ENCODE measurements around the gene LRRC14B. TPM values are rescaled to one million over a fixed set of nuclear protein-coding genes. Genes with fewer than 3 reads are reported as not detected.

The LRRC14B gene
- total RNA-seq, 6 experiments from 2014 or later, result not detected

GRCh38 chr5:161803-162110, 29.5 kb upstream of the LRRC14B start:
- H3K27ac ChIP-seq, result no peak overlapping the region
- ATAC-seq (no peak), DNase-seq (peak in 2 of 3 donors; percentile 37 to 46)
- WGBS (ENCODE audit: insufficient coverage, low coverage, low lambda C conversion rate, missing lambda C conversion rate), result 94% methylated on average over 10 of the region's 17 CpGs
- no peaks in the 10 kb centered on the region for H3K27me3 ChIP-seq
- no peaks in the 10 kb centered on the region for H3K9me3 ChIP-seq
- H3K4me3 ChIP-seq, result no peak overlapping the region
- H3K36me3 ChIP-seq, result no peaks in the 10 kb centered on the region
- intact Hi-C loops (cut with DNase I), result no loop called here
- no peak for TF ChIP-seq POLR2A (IDR thresholded peaks at IDR 0.05)
- TF ChIP-seq, protein P1, sequence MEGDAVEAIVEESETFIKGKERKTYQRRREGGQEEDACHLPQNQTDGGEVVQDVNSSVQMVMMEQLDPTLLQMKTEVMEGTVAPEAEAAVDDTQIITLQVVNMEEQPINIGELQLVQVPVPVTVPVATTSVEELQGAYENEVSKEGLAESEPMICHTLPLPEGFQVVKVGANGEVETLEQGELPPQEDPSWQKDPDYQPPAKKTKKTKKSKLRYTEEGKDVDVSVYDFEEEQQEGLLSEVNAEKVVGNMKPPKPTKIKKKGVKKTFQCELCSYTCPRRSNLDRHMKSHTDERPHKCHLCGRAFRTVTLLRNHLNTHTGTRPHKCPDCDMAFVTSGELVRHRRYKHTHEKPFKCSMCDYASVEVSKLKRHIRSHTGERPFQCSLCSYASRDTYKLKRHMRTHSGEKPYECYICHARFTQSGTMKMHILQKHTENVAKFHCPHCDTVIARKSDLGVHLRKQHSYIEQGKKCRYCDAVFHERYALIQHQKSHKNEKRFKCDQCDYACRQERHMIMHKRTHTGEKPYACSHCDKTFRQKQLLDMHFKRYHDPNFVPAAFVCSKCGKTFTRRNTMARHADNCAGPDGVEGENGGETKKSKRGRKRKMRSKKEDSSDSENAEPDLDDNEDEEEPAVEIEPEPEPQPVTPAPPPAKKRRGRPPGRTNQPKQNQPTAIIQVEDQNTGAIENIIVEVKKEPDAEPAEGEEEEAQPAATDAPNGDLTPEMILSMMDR (IDR thresholded peaks at IDR 0.05), result no peak
- no peaks in the 10 kb centered on the region for H3K4me1 ChIP-seq

DNA sequence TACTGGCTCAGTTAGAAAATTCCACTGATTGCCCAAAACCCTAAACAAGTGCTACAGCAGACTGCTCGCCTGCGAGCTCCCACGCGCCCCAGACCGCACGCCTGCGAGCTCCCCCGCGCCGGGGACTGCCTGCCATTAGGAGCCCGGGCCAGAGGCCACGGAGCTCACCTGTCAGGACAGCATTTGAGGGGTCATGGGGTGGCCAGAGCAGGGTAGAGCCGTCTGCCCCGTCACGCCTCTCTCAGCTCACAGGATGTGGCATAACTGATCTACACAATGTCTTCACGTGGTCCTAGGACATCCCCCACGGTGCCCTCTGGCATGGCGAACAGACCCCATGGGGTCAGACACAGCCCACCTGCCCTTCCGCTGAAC, 29.1 kb upstream of the LRRC14B start:
- no peak for ATAC-seq
- intact Hi-C loops (cut with DNase I), result no loop called here
- H3K9me3 ChIP-seq, result no peaks in the 10 kb centered on the region
- H3K27ac ChIP-seq, result no peak overlapping the region
- DNase-seq, result peak in 2 of 3 donors; percentile 33 to 42
- H3K27me3 ChIP-seq, result no peaks in the 10 kb centered on the region
- TF ChIP-seq POLR2A (IDR thresholded peaks at IDR 0.05), result no peak
- TF ChIP-seq, protein P1 (IDR thresholded peaks at IDR 0.05), result no peak
- WGBS (ENCODE audit: insufficient coverage, low coverage, low lambda C conversion rate, missing lambda C conversion rate), result 84% methylated on average over 5 of the region's 19 CpGs
- no peak overlapping the region for H3K4me3 ChIP-seq
- H3K4me1 ChIP-seq, result no peaks in the 10 kb centered on the region
- no peaks in the 10 kb centered on the region for H3K36me3 ChIP-seq

DNA sequence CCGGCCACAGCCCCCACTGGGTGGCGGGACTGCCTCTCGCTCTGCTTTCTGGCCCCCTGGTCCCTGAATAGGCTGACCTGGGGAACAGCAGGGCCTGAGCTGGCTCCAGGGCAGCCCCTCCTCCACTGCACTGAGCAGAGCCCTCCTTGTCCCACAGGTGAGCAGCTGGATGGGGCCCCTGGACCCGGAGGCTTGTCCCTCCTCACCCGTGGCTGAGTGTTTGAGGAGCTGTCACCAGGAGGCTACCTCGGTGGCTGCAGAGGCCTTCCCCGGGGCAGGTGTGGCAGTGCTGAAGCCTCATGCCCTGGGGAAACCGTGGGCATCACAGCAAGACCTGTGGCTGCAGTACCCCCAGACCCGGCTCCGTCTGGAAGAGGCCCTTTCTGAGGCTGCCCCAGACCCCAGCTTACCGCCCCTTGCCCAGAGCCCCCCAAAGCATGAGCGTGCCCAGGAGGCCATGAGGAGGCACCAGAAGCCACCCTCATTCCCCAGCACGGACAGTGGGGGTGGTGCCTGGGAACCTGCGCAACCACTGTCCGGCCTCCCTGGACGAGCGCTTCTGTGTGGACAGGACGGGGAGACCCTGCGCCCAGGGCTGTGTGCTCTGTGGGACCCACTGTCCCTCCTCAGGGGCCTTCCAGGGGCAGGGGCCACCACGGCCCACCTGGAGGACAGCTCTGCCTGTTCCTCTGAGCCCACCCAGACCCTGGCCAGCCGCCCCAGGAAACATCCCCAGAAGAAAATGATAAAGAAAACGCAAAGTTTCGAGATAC, 28.5 kb upstream of the LRRC14B start:
- no peak overlapping the region for H3K27ac ChIP-seq
- no peaks in the 10 kb centered on the region for H3K36me3 ChIP-seq
- no peak for TF ChIP-seq POLR2A (IDR thresholded peaks at IDR 0.05)
- TF ChIP-seq, protein P1 (IDR thresholded peaks at IDR 0.05), result no peak
- no peaks in the 10 kb centered on the region for H3K4me1 ChIP-seq
- ATAC-seq, result no peak
- no peaks in the 10 kb centered on the region for H3K27me3 ChIP-seq
- WGBS (ENCODE audit: insufficient coverage, low coverage, low lambda C conversion rate, missing lambda C conversion rate), result 20% methylated on average over 1 of the region's 23 CpGs
- H3K9me3 ChIP-seq, result no peaks in the 10 kb centered on the region
- H3K4me3 ChIP-seq, result no peak overlapping the region
- peak in 2 of 3 donors; percentile 32 to 42 for DNase-seq
- intact Hi-C loops (cut with DNase I), result no loop called here

- Histone ChIP-seq H3K4me3 (no peak overlapping the region), H3K4me1 (no peaks in the 10 kb centered on the region), H3K27ac (no peak overlapping the region), H3K36me3 (no peaks in the 10 kb centered on the region), H3K27me3 (no peaks in the 10 kb centered on the region), H3K9me3 (no peaks in the 10 kb centered on the region)
- intact Hi-C loops (cut with DNase I), result no loop called here
- TF ChIP-seq, protein P1 (IDR thresholded peaks at IDR 0.05), result no peak
- TF ChIP-seq POLR2A (IDR thresholded peaks at IDR 0.05), result no peak
- ATAC-seq (no peak), DNase-seq (peak in 2 of 3 donors; percentile 40 to 42)
- WGBS (ENCODE audit: insufficient coverage, low coverage, low lambda C conversion rate, missing lambda C conversion rate), result 80% methylated on average over 1 of the region's 7 CpGs
These were observed 28.0 kb upstream of the LRRC14B start for GRCh38 chr5:163338-163620.

- TF ChIP-seq POLR2A (IDR thresholded peaks at IDR 0.05), result no peak
- TF ChIP-seq, protein P1 (IDR thresholded peaks at IDR 0.05), result no peak
- no peak overlapping the region for H3K4me3 ChIP-seq
- H3K27ac ChIP-seq, result no peak overlapping the region
- ATAC-seq (no peak), DNase-seq (peak in 2 of 3 donors; percentile 28 to 39)
- H3K4me1 ChIP-seq, result no peaks in the 10 kb centered on the region
- no peaks in the 10 kb centered on the region for H3K27me3 ChIP-seq
- 70% methylated on average over 4 of the region's 13 CpGs for WGBS (ENCODE audit: insufficient coverage, low coverage, low lambda C conversion rate, missing lambda C conversion rate)
- H3K36me3 ChIP-seq, result no peaks in the 10 kb centered on the region
- intact Hi-C loops (cut with DNase I), result no loop called here
- H3K9me3 ChIP-seq, result no peaks in the 10 kb centered on the region
These were observed 27.5 kb upstream of the LRRC14B start for GRCh38 chr5:163841-164240.

All from right lobe of liver (tissue), 6 donors.